ENCODE data around the gene PUS1.

The PUS1 gene

GRCh38 chr12:131902332-131903241 is 26.5 kb upstream of the PUS1 start:
- no peak for DNase-seq (ENCODE audit: low read depth)

GRCh38 chr12:131903270-131904255 is 25.5 kb upstream of the PUS1 start:
- DNase-seq (ENCODE audit: low read depth): no peak

DNA sequence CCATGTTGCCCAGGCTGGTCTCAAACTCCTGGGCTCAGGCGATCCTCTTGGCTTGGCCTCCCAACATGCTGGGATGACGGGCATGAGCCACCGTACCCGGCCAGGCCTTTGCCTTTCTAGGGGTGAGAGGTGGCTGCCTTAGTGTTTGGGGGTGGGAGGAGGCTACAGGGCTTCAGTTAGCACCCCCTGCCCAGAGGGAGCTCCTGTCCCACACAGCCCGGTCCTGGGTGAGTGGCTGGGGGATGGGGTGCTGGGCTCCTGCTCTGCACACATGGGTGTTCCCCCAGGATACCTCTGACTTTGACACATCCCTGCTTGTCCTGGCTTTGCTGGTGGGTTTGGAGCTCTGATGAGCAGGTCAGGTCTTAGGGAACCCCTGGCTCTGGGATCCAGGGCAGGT is 24.7 kb upstream of the PUS1 start:
- no peak for DNase-seq (ENCODE audit: low read depth)

GRCh38 chr12:131905081-131905629 is 23.9 kb upstream of the PUS1 start:
- DNase-seq (ENCODE audit: low read depth): no peak

DNA sequence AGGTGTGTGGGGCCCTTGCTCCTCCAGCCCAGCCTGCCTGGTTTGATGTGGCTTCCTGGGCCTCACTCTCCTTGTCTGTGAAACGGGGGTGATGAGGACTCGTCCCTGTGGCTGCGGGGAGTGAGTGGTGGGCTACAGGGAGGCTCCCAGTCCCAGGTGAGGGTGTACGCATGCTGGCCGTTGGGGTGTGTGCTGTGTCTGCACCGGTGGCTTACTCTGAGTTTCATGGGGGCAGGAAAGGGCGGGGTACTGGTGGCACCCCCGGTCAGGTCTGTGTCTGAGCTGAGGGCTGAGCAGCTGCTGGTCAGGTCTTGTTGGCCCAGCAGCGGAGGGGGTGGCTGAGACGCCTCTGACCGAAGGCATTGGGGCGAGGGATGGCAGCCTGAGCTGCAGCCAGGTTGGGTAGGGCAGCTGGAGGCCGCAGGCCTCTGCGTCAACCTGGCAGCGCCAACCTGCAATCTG is 23.4 kb upstream of the PUS1 start:
- no peak for DNase-seq (ENCODE audit: low read depth)

DNA sequence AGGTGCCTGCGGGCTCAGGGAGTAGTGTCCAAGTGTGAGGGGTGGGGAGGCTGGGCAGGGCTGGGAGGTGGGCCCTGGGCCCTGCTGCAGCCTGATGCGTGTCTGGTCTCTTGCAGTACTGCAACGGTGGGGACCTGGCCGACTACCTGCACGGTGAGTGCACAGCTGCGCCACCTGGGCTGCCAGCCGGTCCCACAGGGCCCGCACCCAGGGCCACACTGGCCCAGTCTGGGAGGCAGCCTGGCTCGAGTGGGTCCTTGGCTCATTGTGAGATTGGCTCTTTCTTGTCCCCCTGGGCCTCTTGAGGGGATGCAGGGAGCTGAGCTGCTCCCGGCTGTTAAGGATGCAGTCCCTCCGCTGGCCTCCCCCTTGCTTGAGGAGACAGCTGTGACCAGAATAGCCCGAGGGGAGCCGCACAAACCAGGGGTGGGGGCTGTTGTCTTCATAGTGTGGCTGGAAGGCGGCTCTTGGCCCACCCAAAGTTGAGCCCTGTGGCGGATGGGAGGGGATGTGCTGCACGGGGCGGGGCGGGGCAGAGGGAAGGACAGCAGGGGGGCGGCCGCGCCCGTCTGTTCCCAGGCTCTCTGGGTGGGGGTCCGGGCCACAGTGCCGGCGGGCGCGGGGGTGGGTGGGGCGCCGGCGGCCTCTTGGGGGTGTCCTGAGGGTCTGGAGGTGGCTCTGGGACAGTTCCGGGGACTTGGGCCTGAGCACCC is 21.5 kb upstream of the PUS1 start:
- no peak for DNase-seq (ENCODE audit: low read depth)

GRCh38 chr12:131908092-131909080 is 20.7 kb upstream of the PUS1 start:
- DNase-seq (ENCODE audit: low read depth): no peak

- DNase-seq (ENCODE audit: low read depth): no peak
These were observed 19.9 kb upstream of the PUS1 start for GRCh38 chr12:131909081-131909751.

GRCh38 chr12:131909752-131910219 is 19.3 kb upstream of the PUS1 start:
- no peak for DNase-seq (ENCODE audit: low read depth)

DNA sequence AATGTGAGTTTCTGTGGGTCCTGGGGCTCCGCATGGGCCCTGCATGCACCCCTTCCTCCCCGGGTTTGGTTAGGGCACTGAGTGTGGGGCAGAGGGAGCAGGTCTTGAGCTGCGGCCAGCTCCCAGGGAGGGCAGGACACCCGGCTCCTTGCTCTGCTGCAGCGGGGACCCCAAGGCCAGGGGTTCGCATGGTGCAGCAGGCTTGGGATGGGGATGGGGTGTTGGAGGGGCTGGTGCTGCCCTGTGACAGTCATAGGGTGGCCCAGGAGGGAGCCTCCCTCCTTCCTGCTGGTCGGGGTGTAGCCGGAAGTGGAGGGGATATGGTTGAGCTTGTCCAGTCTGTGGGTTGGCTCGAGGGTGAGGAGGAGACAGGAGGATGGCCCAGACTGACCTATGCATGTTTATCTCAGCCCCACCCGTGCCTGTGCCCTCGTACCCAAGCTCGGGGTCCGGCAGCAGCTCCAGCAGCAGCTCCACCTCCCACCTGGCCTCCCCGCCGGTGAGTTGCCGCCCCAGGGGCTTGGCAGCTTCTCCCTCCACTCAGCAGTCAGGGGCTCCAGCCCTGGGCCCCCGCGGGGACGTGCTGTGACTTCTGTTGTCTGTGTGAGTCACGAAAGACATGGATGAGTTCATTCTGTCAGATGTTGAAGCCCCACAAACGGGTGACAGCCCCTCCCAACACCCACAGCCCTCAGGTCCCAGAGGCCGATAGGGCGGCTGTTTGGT is 18.6 kb upstream of the PUS1 start:
- DNase-seq (ENCODE audit: low read depth): no peak

DNA sequence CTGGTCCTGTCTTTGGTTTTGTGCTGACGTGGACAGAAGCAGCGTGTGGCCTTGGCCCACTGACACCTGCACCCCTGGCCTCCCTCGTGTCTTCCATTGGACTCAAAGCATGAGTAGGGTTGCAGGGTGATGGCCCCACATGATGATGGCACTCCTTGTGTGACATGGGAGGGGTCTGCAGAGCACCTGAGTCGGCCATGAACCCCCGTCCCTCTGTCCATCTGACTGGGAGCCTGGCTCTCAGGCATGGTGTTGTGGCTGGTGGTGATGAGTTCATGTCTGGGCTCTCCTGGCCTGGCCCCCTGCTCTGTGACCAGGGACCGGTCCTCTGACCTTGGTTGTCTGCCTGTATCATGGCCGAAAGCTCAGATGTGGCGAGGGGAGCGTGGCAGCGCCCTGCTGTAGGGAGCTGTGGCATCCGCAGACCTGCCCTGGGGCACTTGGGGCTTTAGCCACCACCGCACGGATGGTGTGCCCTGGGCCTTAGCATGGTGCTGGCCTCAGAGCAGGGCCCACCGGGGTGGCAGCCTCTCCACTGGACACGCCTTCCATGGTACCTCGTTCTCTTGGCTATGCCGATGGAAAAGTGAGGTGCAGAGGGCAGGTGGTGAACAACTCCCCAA is 17.9 kb upstream of the PUS1 start:
- no peak for DNase-seq (ENCODE audit: low read depth)

- DNase-seq (ENCODE audit: low read depth): no peak
These were observed 17.1 kb upstream of the PUS1 start for GRCh38 chr12:131911851-131912477.

GRCh38 chr12:131912518-131913274 is 16.4 kb upstream of the PUS1 start:
- DNase-seq (ENCODE audit: low read depth): no peak

GRCh38 chr12:131913666-131914065 is 15.4 kb upstream of the PUS1 start:
- no peak for DNase-seq (ENCODE audit: low read depth)

- DNase-seq (ENCODE audit: low read depth): no peak
These were observed 14.8 kb upstream of the PUS1 start for GRCh38 chr12:131914179-131914702.

DNA sequence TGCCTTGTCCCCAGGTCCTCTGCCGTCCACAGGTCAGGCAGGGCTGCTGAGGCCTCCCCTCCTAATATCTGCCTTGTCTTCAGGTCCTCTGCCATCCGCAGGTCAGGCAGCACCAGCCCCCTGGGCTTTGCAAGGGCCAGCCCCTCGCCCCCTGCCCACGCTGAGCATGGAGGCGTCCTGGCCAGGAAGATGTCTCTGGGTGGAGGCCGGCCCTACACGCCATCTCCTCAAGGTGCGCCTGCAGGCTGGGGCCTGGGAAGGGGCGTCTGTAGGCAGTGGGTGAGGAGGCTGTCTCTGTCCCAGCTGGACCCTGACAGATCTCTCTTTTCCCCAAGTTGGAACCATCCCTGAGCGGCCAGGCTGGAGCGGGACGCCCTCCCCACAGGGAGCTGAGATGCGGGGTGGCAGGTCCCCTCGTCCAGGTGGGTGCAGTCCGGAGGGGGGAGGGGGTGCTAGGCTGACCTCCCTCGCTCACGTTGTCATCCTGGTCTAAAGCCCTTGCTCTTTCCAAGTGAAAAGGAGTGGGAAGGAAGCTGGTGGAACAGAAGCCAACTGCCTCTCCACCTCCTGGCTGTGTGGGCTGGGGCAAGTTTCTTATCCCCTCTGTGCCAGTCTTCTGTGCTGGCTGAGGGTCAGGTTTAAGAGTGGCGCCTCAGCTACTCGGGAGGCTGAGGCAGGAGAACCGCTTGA is 13.9 kb upstream of the PUS1 start:
- DNase-seq (ENCODE audit: low read depth): no peak

All from stimulated activated CD8-positive, alpha-beta memory T cell treated with anti-CD3 and anti-CD28 coated beads, Interleukin-15, amount 100 ng/mL, for 24 hours (primary cell).